Liver (tissue), 3 donors: ENCODE results near the gene B4GALT2.

Experiments used
- CTCF ChIP-seq: fragments of 150-350 bp; IDR thresholded peaks from 2 replicates; pipeline ENCODE4 v1.5.1; 2017; ENCODE audit warnings: improper control_type of control experiment, low read depth, low read length; ENCODE audit not compliant: missing input control
- EGR1 ChIP-seq, 2 donors: IDR thresholded peaks; 2 replicates each; pipeline ENCODE4 v1.6.1; 2016 to 2018; ENCODE audit warnings: antibody characterized with exemption in 2 of 2, low read depth in 2 of 2
- FOXA1 ChIP-seq: IDR thresholded peaks from 2 replicates; pipeline ENCODE4 v1.6.1; 2016; ENCODE audit warnings: antibody characterized with exemption
- GABPA ChIP-seq, 2 donors: IDR thresholded peaks in 1 of 2; conservative IDR thresholded peaks in 1 of 2; 2 replicates each; pipeline ENCODE4 v1.6.1; 2016; ENCODE audit warnings: antibody characterized with exemption in 2 of 2, mild to moderate bottlenecking in 1 of 2, moderate library complexity in 1 of 2
- JUND ChIP-seq, 2 donors: IDR thresholded peaks; 2 replicates each; pipeline ENCODE4 v1.6.1; 2016; ENCODE audit warnings: antibody characterized with exemption in 2 of 2
- MAX ChIP-seq: IDR thresholded peaks from 2 replicates; pipeline ENCODE4 v1.6.1; 2016; ENCODE audit warnings: antibody characterized with exemption
- NR2F2 ChIP-seq: IDR thresholded peaks from 2 replicates; pipeline ENCODE4 v1.6.1; 2016; ENCODE audit warnings: antibody characterized with exemption
- RAD21 ChIP-seq, 2 donors: IDR thresholded peaks; 2 replicates each; pipeline ENCODE4 v1.6.1; 2016; ENCODE audit warnings: antibody characterized with exemption in 2 of 2, mild to moderate bottlenecking in 2 of 2
- SP1 ChIP-seq: IDR thresholded peaks from 2 replicates; pipeline ENCODE4 v1.6.1; 2018; ENCODE audit warnings: antibody characterized with exemption, mild to moderate bottlenecking
- TAF1 ChIP-seq: conservative IDR thresholded peaks from 2 replicates; pipeline ENCODE4 v1.6.1; 2016; ENCODE audit warnings: antibody characterized with exemption, mild to moderate bottlenecking
- YY1 ChIP-seq: IDR thresholded peaks from 2 replicates; pipeline ENCODE4 v1.6.1; 2016; ENCODE audit warnings: antibody characterized with exemption, mild to moderate bottlenecking
- ZBTB33 ChIP-seq: IDR thresholded peaks from 2 replicates; pipeline ENCODE4 v1.6.1; 2016; ENCODE audit warnings: antibody characterized with exemption
- TF ChIP-seq, protein P1 (sequence below): IDR thresholded peaks from 2 replicates; pipeline ENCODE4 v1.6.1; 2016; ENCODE audit warnings: antibody characterized with exemption, mild to moderate bottlenecking
- TF ChIP-seq, protein P2 (sequence below): IDR thresholded peaks from 2 replicates; pipeline ENCODE4 v1.6.1; 2016; ENCODE audit warnings: antibody characterized with exemption
- donor health status: healthy.
- donor health status: healthy.

GRCh38 chr1:43977376-43978263 lies 1.4 kb upstream of the B4GALT2 start:
- no peak for TF ChIP-seq CTCF
- no peak for TF ChIP-seq GABPA (IDR thresholded peaks at IDR 0.05 in 1 of 2, conservative IDR thresholded peaks at IDR 0.05 in 1 of 2)
- no peak for TF ChIP-seq TAF1
- TF ChIP-seq, protein P1, sequence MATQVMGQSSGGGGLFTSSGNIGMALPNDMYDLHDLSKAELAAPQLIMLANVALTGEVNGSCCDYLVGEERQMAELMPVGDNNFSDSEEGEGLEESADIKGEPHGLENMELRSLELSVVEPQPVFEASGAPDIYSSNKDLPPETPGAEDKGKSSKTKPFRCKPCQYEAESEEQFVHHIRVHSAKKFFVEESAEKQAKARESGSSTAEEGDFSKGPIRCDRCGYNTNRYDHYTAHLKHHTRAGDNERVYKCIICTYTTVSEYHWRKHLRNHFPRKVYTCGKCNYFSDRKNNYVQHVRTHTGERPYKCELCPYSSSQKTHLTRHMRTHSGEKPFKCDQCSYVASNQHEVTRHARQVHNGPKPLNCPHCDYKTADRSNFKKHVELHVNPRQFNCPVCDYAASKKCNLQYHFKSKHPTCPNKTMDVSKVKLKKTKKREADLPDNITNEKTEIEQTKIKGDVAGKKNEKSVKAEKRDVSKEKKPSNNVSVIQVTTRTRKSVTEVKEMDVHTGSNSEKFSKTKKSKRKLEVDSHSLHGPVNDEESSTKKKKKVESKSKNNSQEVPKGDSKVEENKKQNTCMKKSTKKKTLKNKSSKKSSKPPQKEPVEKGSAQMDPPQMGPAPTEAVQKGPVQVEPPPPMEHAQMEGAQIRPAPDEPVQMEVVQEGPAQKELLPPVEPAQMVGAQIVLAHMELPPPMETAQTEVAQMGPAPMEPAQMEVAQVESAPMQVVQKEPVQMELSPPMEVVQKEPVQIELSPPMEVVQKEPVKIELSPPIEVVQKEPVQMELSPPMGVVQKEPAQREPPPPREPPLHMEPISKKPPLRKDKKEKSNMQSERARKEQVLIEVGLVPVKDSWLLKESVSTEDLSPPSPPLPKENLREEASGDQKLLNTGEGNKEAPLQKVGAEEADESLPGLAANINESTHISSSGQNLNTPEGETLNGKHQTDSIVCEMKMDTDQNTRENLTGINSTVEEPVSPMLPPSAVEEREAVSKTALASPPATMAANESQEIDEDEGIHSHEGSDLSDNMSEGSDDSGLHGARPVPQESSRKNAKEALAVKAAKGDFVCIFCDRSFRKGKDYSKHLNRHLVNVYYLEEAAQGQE, result no peak
- TF ChIP-seq YY1, result no peak
- TF ChIP-seq FOXA1, result no peak
- TF ChIP-seq JUND (IDR thresholded peaks at IDR 0.05), result no peak
- no peak for TF ChIP-seq RAD21 (IDR thresholded peaks at IDR 0.05)
- no peak for TF ChIP-seq SP1
- TF ChIP-seq MAX, result no peak
- no peak for TF ChIP-seq ZBTB33
- no peak for TF ChIP-seq EGR1 (IDR thresholded peaks at IDR 0.05; ENCODE audit: low read depth in 2 of 2)
- TF ChIP-seq, protein P2, sequence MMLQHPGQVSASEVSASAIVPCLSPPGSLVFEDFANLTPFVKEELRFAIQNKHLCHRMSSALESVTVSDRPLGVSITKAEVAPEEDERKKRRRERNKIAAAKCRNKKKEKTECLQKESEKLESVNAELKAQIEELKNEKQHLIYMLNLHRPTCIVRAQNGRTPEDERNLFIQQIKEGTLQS, result no peak
- TF ChIP-seq NR2F2, result no peak
